Activated T-helper 2 cell treated with anti-CD3 and anti-CD28 coated beads, Interferon-gamma antibody, Interleukin-2, Interleukin-4, amounts not matched to agents 10 μg/mL and 5 μg/mL and 100 μg/mL, durations not matched to agents 14 hours and 24 hours and 36 hours (primary cell): ENCODE data around the gene MUC5AC. TPM values are rescaled to one million over a fixed set of nuclear protein-coding genes. Genes with fewer than 3 reads are reported as not detected.

ENCODE experiments used
- DNase-seq: peaks from one replicate; pipeline ENCODE4 v3.0.0; 2021; ENCODE audit warnings: low spot score
- H3K27ac Mint-ChIP-seq: one replicate; pipeline ENCODE4 v1.8.0; 2021; ENCODE audit warnings: mixed read lengths
- H3K27me3 Mint-ChIP-seq: one replicate; pipeline ENCODE4 v1.8.0; 2021; ENCODE audit warnings: low read depth, mixed read lengths
- H3K36me3 Mint-ChIP-seq: one replicate; pipeline ENCODE4 v1.8.0; 2021; ENCODE audit warnings: low read depth, mixed read lengths
- H3K4me1 Mint-ChIP-seq: one replicate; pipeline ENCODE4 v1.8.0; 2021; ENCODE audit warnings: low read depth, mixed read lengths
- H3K4me3 Mint-ChIP-seq: one replicate; pipeline ENCODE4 v1.8.0; 2021; ENCODE audit warnings: low read depth, mild to moderate bottlenecking, moderate library complexity, mixed read lengths
- H3K9me3 Mint-ChIP-seq: one replicate; pipeline ENCODE4 v1.8.0; 2021; ENCODE audit warnings: mixed read lengths
- intact Hi-C: fragments of 100-400 bp; cut with micrococcal nuclease; formaldehyde crosslinking; loops from one replicate; pipeline ENCODE4 v1.15.1; 2023
- total RNA-seq: library from RNA; stranded (reverse); gene quantifications from 2 replicates; pipeline ENCODE4 v1.2.3, GENCODE V29; 2022

The MUC5AC gene
- total RNA-seq, 1 donor from 2014 or later = not detected

DNA sequence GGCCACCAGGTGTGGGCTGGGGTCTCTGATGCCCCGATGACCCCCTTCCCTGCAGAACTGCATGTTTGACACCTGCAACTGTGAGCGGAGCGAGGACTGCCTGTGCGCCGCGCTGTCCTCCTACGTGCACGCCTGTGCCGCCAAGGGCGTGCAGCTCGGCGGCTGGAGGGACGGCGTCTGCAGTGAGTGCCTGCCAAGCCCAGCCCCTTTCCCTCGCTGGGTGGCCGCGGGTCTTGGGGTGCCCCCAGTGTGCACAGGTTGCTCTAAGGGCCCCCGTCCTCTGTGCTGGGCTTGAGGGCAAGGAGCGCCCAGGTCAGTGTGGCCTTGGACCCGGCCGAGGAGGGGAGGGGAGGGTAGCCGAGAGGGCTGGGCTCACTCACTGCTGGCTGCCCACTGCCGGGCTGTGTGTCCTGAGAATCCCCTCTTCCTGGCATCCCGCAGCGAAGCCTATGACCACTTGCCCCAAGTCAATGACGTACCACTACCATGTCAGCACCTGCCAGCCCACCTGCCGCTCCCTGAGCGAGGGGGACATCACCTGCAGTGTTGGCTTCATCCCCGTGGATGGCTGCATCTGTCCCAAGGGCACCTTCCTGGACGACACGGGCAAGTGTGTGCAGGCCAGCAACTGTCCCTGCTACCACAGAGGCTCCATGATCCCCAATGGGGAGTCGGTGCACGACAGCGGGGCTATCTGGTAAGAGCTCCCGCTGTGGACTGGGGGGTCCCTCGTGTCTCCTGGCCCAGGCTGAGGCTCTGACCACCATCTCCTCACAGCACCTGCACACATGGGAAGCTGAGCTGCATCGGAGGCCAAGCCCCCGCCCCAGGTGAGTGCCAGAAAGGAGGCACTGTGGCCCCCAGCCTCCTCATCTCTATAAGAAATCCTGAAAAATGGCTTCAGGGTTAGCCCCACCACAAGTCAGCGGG lies 17.0 kb downstream of the MUC5AC start:
- Mint-ChIP-seq H3K27me3 (no peaks in the 10 kb centered on the region), H3K27ac (no peak overlapping the region), H3K4me1 (no peaks in the 10 kb centered on the region)

DNA sequence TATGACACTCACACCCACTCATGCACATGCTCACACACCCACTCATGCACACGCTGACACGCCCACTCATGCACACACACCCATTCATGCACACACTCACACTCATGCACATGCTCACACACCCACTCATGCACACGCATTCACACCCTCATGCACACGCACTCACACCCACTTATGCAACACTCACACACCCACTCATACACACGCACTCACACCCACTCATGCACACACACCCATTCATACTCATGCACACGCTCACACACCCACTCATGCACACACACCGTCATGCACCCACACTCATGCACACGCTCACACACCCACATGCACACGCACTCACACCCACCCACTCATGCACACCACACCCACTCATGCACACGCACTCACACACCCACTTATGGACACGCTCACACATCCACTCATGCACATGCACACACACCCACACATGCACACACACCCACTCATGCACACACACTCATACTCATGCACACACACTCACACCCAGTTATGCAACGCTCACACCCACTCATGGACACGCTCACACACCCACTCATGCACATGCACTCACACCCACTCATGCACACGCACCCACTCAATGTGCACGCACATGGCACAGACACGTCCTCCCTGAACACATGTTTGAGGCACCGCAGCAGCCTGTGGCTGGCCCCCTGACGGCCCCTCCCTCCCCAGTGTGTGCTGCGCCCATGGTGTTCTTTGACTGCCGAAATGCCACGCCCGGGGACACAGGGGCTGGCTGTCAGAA lies 17.9 kb downstream of the MUC5AC start:
- no peak overlapping the region for H3K4me3 Mint-ChIP-seq

More for the DNA sequence above, 17.0 kb downstream of the MUC5AC start:
- Mint-ChIP-seq H3K36me3 (peaks cover 7% of the 10 kb centered on the region), H3K9me3 (peaks cover 31% of the 10 kb centered on the region), H3K4me3 (no peak overlapping the region)
- intact Hi-C loops = no loop called here
- DNase-seq = no peak

DNA sequence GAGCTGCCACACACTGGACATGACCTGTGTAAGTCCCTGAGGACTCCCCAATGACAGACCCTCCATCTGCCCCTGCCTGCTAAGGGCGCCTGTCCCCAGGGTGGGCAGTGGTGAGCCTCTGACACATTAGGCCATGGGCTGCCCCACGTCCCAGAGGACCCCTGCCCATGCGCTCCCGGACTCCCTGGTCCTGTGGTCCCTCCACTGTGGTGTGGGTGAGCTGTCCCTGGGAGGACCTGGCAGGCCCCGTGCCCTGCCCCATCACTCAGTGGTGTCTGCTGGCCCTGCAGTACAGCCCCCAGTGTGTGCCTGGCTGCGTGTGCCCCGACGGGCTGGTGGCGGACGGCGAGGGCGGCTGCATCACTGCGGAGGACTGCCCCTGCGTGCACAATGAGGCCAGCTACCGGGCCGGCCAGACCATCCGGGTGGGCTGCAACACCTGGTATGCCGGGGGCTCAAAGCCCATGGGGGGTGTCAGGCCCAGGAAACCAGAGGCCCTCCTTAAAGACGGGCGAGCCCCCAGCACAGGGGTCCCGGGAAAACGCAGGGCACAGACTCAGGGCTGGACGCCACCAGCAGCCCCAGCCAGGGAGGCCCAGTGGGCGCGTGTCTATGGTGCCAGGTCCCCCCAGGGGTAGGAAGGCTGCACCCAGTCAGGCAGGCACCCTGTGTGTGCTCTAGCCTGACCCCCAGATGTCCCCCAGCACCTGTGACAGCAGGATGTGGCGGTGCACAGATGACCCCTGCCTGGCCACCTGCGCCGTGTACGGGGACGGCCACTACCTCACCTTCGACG lies 18.7 kb downstream of the MUC5AC start:
- Mint-ChIP-seq H3K27me3 (no peaks in the 10 kb centered on the region), H3K9me3 (peaks cover 15% of the 10 kb centered on the region), H3K36me3 (no peaks in the 10 kb centered on the region), H3K27ac (no peak overlapping the region), H3K4me1 (no peaks in the 10 kb centered on the region), H3K4me3 (no peak overlapping the region)
- intact Hi-C loops = no loop called here
- no peak for DNase-seq

More for the DNA sequence above, 17.9 kb downstream of the MUC5AC start:
- Mint-ChIP-seq H3K27ac (no peak overlapping the region), H3K27me3 (no peaks in the 10 kb centered on the region), H3K36me3 (peaks cover 6% of the 10 kb centered on the region), H3K9me3 (peaks cover 23% of the 10 kb centered on the region), H3K4me1 (no peaks in the 10 kb centered on the region)
- intact Hi-C loops = no loop called here
- DNase-seq = no peak

DNA sequence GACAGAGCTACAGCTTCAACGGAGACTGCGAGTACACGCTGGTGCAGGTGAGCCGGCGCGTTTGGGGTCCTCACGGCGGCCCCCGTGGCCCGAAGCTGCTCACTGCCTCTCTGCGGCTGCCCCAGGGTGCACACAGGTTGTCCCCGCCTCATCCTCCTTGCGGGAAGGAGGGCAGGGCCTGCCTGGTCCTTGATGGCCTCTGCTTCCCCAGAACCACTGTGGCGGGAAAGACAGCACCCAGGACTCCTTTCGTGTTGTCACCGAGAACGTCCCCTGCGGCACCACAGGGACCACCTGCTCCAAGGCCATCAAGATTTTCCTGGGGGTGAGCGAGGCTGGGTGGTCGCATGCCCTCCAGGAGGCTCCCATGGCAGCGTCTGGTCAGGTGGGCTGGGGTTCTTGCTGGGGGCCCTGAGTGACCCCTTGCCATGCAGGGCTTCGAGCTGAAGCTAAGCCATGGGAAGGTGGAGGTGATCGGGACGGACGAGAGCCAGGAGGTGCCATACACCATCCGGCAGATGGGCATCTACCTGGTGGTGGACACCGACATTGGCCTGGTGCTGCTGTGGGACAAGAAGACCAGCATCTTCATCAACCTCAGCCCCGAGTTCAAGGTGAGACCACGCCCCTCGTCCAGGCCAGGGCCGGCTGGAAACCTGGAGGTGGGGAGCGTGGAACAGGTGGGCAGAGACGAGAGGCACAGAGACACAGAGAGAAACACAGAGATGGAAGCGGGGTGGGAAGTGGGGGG lies 19.4 kb downstream of the MUC5AC start:
- intact Hi-C loops = no loop called here
- no peaks in the 10 kb centered on the region for H3K4me1 Mint-ChIP-seq
- H3K4me3 Mint-ChIP-seq = no peak overlapping the region
- peaks cover 10% of the 10 kb centered on the region for H3K9me3 Mint-ChIP-seq
- no peaks in the 10 kb centered on the region for H3K27me3 Mint-ChIP-seq
- H3K27ac Mint-ChIP-seq = no peak overlapping the region
- no peaks in the 10 kb centered on the region for H3K36me3 Mint-ChIP-seq
- no peak for DNase-seq

DNA sequence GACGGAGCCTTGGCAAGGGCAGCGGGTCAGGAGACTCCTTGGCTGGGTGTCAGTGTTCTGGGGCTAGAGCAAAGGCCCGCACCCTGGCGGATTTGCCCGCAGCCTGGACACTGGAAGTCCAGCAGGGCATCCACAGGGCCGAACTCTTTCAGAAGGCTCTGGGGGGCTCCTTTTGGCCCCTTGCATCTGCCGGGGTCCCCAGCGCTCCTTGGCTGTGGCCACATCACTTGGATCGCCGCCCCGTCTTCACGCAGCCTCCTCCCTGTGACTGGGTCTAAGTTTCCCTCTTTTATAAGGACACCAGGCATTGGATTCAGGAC lies 20.0 kb downstream of the MUC5AC start:
- Mint-ChIP-seq H3K27ac (no peak overlapping the region), H3K4me1 (no peaks in the 10 kb centered on the region), H3K27me3 (no peaks in the 10 kb centered on the region), H3K36me3 (no peaks in the 10 kb centered on the region), H3K9me3 (peaks cover 10% of the 10 kb centered on the region), H3K4me3 (no peak overlapping the region)
- intact Hi-C loops = no loop called here
- DNase-seq = no peak

DNA sequence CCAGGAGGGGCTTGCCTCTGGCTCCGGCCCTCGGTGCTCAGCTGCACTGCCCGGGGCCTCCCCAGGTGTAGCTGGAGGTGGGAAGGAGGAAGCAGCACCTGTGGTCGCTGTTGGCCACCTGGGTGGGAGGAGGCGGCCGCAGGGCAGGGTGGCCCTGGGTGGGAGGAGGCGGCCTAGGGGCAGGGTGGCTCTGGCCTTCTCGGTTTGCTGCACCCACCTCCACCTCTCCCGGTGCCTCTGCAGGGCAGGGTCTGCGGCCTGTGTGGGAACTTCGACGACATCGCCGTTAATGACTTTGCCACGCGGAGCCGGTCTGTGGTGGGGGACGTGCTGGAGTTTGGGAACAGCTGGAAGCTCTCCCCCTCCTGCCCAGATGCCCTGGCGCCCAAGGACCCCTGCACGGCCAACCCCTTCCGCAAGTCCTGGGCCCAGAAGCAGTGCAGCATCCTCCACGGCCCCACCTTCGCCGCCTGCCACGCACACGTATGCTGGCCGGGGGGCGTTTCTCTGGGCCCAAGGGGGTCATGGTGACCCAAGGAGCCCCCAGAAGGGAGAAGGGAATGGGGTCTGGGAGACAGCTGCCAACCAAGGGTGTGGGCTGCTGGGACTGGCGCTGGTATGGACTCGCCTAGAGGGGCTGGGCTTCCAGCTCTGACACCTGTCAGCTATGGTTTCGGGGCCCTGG lies 20.6 kb downstream of the MUC5AC start:
- Mint-ChIP-seq H3K4me1 (no peaks in the 10 kb centered on the region), H3K27me3 (no peaks in the 10 kb centered on the region), H3K36me3 (no peaks in the 10 kb centered on the region), H3K27ac (no peak overlapping the region), H3K9me3 (peaks cover 10% of the 10 kb centered on the region), H3K4me3 (no peak overlapping the region)
- no peak for DNase-seq
- intact Hi-C loops = no loop called here

DNA sequence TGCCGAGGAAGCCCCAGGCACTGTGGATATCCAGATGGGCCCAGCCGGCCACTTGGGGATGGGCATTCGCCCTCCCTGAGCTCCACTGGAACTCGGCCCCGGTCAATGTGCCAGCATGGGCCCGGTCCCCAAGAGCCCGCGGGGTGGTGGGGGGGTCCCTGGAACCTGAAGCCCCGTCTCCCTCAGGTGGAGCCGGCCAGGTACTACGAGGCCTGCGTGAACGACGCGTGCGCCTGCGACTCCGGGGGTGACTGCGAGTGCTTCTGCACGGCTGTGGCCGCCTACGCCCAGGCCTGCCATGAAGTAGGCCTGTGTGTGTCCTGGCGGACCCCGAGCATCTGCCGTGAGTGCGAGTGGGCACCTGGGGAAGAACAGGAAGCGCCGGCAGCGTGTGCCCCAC lies 21.2 kb downstream of the MUC5AC start:
- no peak for DNase-seq
- Mint-ChIP-seq H3K36me3 (no peaks in the 10 kb centered on the region), H3K4me3 (no peak overlapping the region), H3K27ac (no peak overlapping the region), H3K27me3 (no peaks in the 10 kb centered on the region), H3K9me3 (peaks cover 10% of the 10 kb centered on the region), H3K4me1 (no peaks in the 10 kb centered on the region)
- intact Hi-C loops = no loop called here

DNA sequence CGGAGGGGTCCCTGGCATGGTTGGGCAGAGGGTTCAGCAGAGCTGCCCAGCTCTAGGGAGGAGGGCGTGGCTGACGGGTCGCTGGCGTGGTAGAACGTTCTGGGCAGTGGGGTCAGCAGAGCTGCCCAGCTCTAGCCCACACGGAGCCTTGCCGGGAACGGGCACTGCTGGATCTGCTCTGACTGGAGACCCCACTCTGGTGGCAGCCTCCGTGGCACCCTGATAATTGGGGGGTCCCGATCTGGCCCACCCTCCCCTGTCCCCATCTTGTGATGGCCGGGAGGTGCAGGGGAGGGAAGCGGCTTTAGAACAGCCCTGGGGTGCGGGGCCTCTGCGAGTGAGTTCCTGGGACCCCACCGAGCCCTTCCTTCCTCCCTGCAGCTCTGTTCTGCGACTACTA lies 21.9 kb downstream of the MUC5AC start:
- intact Hi-C loops = no loop called here
- Mint-ChIP-seq H3K36me3 (no peaks in the 10 kb centered on the region), H3K27me3 (no peaks in the 10 kb centered on the region), H3K4me1 (no peaks in the 10 kb centered on the region), H3K9me3 (peaks cover 10% of the 10 kb centered on the region), H3K27ac (no peak overlapping the region), H3K4me3 (no peak overlapping the region)
- no peak for DNase-seq

DNA sequence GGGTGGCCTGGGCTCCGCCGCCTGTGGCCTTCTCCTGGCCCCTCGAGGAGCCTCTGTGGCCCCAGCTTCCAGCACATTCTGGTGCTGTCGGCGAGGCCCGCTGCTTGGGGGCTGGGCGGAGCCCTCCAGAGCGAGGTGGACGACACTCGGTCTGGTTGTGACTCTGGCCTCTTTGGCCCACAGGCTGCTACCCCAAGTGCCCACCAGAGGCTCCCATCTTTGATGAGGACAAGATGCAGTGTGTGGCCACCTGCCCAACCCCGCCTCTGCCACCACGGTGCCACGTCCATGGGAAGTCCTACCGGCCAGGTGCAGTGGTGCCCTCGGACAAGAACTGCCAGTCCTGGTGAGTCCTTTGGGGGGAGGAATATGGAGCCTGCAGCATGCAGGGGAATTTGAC lies 22.4 kb downstream of the MUC5AC start:
- no peak overlapping the region for H3K27ac Mint-ChIP-seq
- H3K9me3 Mint-ChIP-seq = peaks cover 9% of the 10 kb centered on the region
- H3K4me3 Mint-ChIP-seq = no peak overlapping the region
- H3K4me1 Mint-ChIP-seq = no peaks in the 10 kb centered on the region
- intact Hi-C loops = no loop called here
- DNase-seq = no peak
- no peaks in the 10 kb centered on the region for H3K27me3 Mint-ChIP-seq
- H3K36me3 Mint-ChIP-seq = no peaks in the 10 kb centered on the region

DNA sequence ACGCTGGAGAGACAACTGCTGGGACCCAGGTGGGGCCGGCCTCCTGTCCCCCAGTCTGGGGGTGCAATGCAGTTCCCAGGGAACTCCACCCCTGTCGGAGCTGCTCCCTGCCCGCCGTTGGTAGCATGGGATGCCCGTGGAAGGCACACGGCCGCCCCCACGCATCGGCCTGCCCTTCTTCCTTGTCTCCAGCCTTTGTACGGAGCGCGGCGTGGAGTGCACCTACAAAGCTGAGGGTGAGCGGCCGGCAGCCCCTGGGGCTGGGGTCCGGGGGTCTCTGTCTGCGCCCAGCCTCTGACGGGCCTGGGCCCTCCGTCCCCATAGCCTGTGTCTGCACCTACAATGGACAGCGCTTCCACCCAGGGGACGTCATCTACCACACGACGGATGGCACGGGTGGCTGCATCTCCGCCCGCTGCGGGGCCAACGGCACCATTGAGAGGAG lies 23.2 kb downstream of the MUC5AC start:
- Mint-ChIP-seq H3K27me3 (no peaks in the 10 kb centered on the region), H3K9me3 (peaks cover 1% of the 10 kb centered on the region), H3K27ac (no peak overlapping the region), H3K4me1 (no peaks in the 10 kb centered on the region), H3K4me3 (no peak overlapping the region), H3K36me3 (no peaks in the 10 kb centered on the region)
- DNase-seq = no peak
- intact Hi-C loops = no loop called here

DNA sequence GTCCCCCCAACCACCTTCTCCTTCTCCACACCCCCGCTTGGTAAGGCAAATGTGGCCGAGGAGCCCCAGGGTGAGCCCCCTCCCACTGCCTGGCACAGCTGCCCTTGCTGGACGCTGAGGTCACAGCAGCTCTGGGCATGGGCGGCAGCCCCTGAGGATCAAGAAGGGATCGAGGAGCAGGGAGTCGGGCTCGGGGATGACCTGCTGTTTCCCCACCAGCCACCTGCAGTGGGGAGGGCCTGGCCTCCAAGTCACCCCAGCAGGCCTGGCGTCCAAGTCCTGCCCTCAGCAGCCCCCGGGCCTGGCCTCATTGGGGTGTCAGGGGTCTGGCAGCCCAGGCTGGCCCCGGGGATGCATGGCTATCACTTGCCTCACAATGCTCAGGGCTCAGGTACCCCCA lies 23.7 kb downstream of the MUC5AC start:
- Mint-ChIP-seq H3K36me3 (no peaks in the 10 kb centered on the region), H3K27me3 (no peaks in the 10 kb centered on the region), H3K9me3 (no peaks in the 10 kb centered on the region), H3K4me3 (no peak overlapping the region), H3K4me1 (no peaks in the 10 kb centered on the region), H3K27ac (no peak overlapping the region)
- intact Hi-C loops = no loop called here
- DNase-seq = no peak
